ENCODE measurements around the gene KCTD13.

KCTD13 gene

GRCh38 chr16:29920288-29921033, 5.6 kb downstream of the KCTD13 start (continued):
- no peak for TF ChIP-seq INSM2 (tag by site-specific recombination; IDR thresholded peaks at IDR 0.05)
- TF ChIP-seq ZNF792 (tag by site-specific recombination; IDR thresholded peaks at IDR 0.05): no peak
- no peak for TF ChIP-seq ZNF830 (tag by site-specific recombination; IDR thresholded peaks at IDR 0.05; ENCODE audit: low read depth)
- no peak for TF ChIP-seq AEBP2 (tag by site-specific recombination; IDR thresholded peaks at IDR 0.05; ENCODE audit: borderline replicate concordance)
- no peak for TF ChIP-seq ZNF202 (tag by site-specific recombination; IDR thresholded peaks at IDR 0.05; ENCODE audit: borderline replicate concordance)
- no peak for TF ChIP-seq ZNF248 (tag by site-specific recombination; IDR thresholded peaks at IDR 0.05)

- ChIA-PET POLR2A (interaction anchor here (3.9 kb wide), 1 partner anchor 9 kb away, joined by 22 read pairs; the partner anchor contains the start of gene KCTD13), CTCF (interaction anchor here (0.6 to 2.0 kb wide), 7 partner anchors 9 to 239 kb away, joined by 3 to 6 read pairs (median 4); partner anchors contain the start of genes KCTD13 and PAGR1)
- Histone ChIP-seq H3K27ac (ENCODE audit: extremely low read depth, low read depth, low read length) (no peak overlapping the region), H3K9me3 (ENCODE audit: control insufficient read depth, insufficient read depth, low read depth, low read length) (no peaks in the 10 kb centered on the region), H3K36me3 (ENCODE audit: control insufficient read depth in 2 of 2, insufficient read depth in 1 of 2, low read length in 2 of 2) (peaks cover 10 to 48% of the 10 kb centered on the region in 2 experiments; a peak in 2 of 3 replicates), H3K4me3 (ENCODE audit: low read depth, low read length) (no peak overlapping the region), H3K4me1 (ENCODE audit: control insufficient read depth, insufficient read depth, low read length) (no peaks in the 10 kb centered on the region)
- TF ChIP-seq ZNF175 (tag by site-specific recombination; IDR thresholded peaks at IDR 0.05) (no peak), PRDM1 (tag by site-specific recombination; IDR thresholded peaks at IDR 0.05) (no peak)
These were observed 9.0 kb downstream of the KCTD13 start for GRCh38 chr16:29916979-29917378.

- ChIA-PET CTCF (interaction anchor here (0.6 to 2.0 kb wide), 6 partner anchors 10 to 196 kb away, joined by 3 to 6 read pairs (median 4); partner anchors contain the start of genes KCTD13 and PAGR1), POLR2A (interaction anchor here (1.0 to 3.9 kb wide), 2 partner anchors 10 to 11 kb away, joined by 5 to 22 read pairs; partner anchors contain the start of gene KCTD13)
- Histone ChIP-seq H3K4me1 (ENCODE audit: control insufficient read depth, insufficient read depth, low read length) (no peaks in the 10 kb centered on the region), H3K4me3 (ENCODE audit: low read depth, low read length) (no peak overlapping the region), H3K36me3 (ENCODE audit: control insufficient read depth in 2 of 2, insufficient read depth in 1 of 2, low read length in 2 of 2) (peaks cover 5 to 38% of the 10 kb centered on the region in 2 experiments; a peak in 2 of 3 replicates), H3K9me3 (ENCODE audit: control insufficient read depth, insufficient read depth, low read depth, low read length) (no peaks in the 10 kb centered on the region), H3K27ac (ENCODE audit: extremely low read depth, low read depth, low read length) (no peak overlapping the region)
- TF ChIP-seq ZNF24 (tag by site-specific recombination; IDR thresholded peaks at IDR 0.05) (no peak), ZNF792 (tag by site-specific recombination; IDR thresholded peaks at IDR 0.05) (no peak), ZSCAN23 (tag by site-specific recombination; IDR thresholded peaks at IDR 0.05) (no peak), ZNF426 (tag by site-specific recombination; IDR thresholded peaks at IDR 0.05) (no peak), ZFP69B (tag by site-specific recombination; IDR thresholded peaks at IDR 0.05) (no peak), ZNF148 (tag by site-specific recombination; IDR thresholded peaks at IDR 0.05; ENCODE audit: borderline replicate concordance) (no peak)
- TF ChIP-seq, protein P1, sequence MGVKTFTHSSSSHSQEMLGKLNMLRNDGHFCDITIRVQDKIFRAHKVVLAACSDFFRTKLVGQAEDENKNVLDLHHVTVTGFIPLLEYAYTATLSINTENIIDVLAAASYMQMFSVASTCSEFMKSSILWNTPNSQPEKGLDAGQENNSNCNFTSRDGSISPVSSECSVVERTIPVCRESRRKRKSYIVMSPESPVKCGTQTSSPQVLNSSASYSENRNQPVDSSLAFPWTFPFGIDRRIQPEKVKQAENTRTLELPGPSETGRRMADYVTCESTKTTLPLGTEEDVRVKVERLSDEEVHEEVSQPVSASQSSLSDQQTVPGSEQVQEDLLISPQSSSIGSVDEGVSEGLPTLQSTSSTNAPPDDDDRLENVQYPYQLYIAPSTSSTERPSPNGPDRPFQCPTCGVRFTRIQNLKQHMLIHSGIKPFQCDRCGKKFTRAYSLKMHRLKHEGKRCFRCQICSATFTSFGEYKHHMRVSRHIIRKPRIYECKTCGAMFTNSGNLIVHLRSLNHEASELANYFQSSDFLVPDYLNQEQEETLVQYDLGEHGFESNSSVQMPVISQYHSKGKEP (tag by site-specific recombination; IDR thresholded peaks at IDR 0.05): no peak
- TF ChIP-seq, protein P2, sequence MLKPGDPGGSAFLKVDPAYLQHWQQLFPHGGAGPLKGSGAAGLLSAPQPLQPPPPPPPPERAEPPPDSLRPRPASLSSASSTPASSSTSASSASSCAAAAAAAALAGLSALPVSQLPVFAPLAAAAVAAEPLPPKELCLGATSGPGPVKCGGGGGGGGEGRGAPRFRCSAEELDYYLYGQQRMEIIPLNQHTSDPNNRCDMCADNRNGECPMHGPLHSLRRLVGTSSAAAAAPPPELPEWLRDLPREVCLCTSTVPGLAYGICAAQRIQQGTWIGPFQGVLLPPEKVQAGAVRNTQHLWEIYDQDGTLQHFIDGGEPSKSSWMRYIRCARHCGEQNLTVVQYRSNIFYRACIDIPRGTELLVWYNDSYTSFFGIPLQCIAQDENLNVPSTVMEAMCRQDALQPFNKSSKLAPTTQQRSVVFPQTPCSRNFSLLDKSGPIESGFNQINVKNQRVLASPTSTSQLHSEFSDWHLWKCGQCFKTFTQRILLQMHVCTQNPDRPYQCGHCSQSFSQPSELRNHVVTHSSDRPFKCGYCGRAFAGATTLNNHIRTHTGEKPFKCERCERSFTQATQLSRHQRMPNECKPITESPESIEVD (tag by site-specific recombination; IDR thresholded peaks at IDR 0.05): no peak
- TF ChIP-seq, protein P3, sequence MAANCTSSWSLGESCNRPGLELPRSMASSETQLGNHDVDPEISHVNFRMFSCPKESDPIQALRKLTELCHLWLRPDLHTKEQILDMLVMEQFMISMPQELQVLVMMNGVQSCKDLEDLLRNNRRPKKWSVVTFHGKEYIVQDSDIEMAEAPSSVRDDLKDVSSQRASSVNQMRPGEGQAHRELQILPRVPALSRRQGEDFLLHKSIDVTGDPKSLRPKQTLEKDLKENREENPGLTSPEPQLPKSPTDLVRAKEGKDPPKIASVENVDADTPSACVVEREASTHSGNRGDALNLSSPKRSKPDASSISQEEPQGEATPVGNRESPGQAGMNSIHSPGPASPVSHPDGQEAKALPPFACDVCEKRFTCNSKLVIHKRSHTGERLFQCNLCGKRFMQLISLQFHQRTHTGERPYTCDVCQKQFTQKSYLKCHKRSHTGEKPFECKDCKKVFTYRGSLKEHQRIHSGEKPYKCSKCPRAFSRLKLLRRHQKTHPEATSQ (tag by site-specific recombination; IDR thresholded peaks at IDR 0.05): no peak
- TF ChIP-seq, protein P4, sequence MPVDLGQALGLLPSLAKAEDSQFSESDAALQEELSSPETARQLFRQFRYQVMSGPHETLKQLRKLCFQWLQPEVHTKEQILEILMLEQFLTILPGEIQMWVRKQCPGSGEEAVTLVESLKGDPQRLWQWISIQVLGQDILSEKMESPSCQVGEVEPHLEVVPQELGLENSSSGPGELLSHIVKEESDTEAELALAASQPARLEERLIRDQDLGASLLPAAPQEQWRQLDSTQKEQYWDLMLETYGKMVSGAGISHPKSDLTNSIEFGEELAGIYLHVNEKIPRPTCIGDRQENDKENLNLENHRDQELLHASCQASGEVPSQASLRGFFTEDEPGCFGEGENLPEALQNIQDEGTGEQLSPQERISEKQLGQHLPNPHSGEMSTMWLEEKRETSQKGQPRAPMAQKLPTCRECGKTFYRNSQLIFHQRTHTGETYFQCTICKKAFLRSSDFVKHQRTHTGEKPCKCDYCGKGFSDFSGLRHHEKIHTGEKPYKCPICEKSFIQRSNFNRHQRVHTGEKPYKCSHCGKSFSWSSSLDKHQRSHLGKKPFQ (tag by site-specific recombination; IDR thresholded peaks at IDR 0.05): no peak
These were observed 10.3 kb downstream of the KCTD13 start for GRCh38 chr16:29915590-29916247.
